ENCODE measurements around the gene MT1H.
"Not testable (repeated sequence)": the region's sequence is repeated elsewhere in the genome, so short reads cannot be mapped to it uniquely, and the experiment has no call there.

The MT1H gene

DNA sequence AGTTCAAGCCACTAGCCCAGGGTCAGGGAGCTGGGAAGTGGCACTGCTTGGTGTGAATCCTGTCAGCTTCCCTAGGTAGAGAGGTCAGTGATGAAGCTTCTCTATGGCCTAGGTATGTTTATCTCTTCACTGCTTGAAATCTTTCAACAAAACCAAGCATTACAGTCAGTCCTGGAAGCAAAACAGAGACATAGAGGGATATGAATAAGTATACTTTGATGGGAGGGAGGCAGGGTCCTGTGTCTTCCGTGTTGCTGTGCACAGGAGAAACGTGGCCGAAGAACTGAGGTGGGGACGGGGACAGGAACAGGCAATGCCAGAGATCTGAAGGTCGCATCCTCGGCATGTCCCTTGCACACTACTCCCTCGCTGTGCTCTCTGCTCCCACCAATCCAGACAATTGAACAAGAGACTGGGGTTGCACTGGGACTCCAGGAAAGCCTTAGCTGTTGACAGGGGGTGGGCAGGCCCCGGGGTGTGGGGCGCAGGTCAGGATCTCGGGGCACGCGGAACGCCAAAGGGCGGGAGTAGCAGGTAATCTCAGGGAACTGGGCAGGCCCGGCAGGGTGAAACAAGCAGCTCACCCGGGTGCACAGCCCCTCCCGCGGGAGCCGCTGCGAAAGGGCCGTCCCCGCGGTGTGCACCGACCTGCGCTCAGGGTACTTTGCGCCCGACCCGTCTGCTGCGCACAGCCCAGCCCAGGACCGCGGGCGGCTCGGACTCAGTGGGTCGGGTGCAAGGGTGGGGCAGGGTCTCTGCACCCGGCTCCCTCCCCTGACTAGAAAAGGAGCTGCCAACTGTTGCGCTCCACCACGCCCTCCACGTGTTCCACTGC lies at the start of gene MT1H:
Gene MT1H, plus strand, starts transcription at position 810 of the 835 bp plus-strand sequence. CDS start 71 bp downstream, outside the sequence.
- DNase-seq, result no peak

DNA sequence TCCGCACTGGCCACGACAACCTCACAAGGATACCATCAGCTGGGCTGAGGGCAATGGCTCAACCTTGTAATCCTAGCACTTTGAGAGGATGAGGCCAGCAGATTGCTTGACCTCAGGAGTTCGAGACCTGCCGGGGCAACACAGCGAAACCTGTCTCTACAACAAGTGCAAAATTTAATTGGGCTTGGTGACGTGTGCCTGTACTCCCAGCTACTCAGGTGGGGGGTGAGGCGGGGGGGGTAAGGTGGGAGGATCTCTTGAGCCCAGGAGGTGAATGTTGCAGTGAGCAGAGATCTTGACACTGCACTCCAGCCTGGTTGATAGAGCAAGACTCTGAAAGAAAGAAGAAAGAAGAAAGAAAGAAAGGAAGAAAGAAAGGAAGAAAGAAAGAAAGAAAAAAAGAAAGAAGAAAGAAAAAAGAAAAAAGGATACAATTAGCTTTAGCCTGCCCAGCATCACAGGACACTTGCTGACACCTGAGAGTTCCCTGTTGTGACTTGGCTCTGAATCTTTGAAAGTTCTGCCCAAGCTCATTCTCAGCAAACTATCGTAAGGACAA lies 49.2 kb upstream of the MT1H start:
- DNase-seq, result no peak

DNA sequence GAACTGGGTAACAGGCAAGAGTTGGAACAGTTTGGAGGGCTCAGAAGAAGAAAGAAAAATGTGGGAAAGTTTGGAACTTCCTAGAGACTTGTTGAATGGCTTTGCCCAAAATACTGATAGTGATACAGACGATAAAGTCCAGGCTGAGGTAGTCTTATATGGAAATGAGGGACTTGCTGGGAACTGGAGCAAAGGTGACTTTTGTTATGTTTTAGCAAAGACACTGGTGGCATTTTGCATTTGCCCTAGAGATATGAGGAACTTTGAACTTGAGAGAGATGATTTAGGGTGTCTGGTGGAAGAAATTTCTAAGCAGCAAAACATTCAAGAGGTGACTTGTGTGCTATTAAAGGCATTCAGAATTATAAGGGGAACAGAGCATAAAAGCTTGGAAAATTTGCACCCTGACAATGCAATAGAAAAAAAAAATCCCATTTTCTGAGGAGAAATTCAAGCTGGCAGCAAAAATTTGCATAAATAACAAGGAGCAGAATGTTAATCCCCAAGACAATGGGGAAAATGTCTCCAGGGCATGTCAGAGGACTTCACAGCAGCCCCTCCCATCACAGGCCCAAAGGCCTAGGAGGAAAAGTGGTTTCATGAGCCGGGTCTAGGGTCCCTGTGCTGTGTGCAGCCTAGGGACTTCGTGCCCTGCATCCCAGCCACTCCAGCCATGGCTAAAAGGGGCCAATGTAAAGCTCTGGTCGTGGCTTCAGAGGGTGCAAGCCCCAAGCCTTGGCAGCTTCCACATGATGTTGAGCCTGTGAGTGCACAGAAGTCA lies 47.8 kb upstream of the MT1H start:
- not testable (repeated sequence) for DNase-seq

DNA sequence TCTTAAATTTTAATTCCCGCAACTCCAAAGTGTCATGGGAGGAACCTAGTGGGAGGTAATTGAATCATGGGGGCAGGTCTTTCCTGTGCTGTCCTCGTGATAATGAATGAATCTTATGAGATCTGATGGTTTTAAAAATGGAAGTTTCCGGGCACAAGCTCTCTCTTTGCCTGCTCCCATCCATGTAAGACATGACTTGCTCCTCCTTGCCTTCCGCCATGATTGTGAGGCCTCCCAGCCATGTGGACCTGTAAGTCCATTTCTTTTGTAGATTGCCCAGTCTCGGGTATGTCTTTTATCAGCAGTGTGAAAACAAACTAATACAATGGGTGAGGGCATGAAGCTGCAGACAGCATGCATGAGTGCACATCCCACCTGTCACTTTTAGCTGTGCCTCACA lies 46.4 kb upstream of the MT1H start:
- DNase-seq, result not testable (repeated sequence)

DNA sequence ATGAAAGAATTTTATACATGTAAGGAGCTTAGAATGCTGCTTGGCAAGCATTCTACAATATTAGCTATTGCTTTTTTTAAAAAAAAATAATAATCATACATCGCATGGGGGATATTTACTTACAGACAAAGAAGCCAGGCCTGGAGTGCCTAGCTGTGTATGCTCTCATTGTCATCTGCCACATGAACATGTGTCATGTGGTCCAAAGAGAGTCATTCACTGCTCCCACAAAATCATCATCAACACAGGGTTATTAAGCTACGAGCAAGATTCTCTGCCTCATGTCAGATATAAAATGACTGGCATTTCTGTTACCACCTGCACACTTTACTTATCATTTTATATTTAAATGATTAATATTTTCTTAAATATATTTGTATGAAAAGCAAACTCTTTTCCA lies 46.0 kb upstream of the MT1H start:
- no peak for DNase-seq

DNA sequence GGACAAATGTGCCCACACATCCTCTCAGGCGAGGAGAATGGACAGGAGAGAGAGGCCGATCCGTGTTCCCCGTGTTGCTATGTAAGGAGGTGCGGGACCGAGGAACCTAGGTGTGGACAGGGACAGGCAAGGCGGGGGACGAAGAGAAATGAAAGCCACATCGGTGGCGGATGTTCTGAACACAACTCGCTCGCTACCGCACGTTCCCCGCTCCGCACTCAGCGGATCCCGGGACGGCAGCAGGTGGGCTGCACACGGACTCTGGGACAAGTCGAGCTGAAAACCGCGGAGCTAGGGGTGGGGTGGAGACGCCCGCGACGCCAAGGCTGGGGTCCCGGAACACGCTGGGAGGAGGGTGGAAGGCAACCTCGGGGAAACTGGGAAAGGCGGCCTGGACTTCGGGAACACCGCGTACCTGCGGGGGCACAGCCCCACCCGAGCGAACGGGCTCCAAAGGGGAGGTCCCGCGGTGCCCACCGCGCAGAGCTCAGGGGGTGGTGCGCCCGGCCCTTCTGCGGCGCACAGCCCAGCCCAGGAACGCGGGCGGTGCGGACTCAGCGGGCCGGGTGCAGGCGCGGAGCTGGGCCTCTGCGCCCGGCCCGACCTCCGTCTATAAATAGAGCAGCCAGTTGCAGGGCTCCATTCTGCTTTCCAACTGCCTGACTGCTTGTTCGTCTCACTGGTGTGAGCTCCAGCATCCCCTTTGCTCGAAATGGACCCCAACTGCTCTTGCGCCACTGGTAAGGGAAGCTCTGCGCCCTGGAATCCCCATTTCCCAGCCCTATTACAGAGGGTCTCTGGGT lies 44.3 kb upstream of the MT1H start, which contains the start of gene MT1E:
Gene MT1E, plus strand, starts transcription at position 642 of the 803 bp plus-strand sequence. Its CDS starts 71 bp downstream, at position 713.
- peak in 1 of 2 donors; percentile 34 for DNase-seq

DNA sequence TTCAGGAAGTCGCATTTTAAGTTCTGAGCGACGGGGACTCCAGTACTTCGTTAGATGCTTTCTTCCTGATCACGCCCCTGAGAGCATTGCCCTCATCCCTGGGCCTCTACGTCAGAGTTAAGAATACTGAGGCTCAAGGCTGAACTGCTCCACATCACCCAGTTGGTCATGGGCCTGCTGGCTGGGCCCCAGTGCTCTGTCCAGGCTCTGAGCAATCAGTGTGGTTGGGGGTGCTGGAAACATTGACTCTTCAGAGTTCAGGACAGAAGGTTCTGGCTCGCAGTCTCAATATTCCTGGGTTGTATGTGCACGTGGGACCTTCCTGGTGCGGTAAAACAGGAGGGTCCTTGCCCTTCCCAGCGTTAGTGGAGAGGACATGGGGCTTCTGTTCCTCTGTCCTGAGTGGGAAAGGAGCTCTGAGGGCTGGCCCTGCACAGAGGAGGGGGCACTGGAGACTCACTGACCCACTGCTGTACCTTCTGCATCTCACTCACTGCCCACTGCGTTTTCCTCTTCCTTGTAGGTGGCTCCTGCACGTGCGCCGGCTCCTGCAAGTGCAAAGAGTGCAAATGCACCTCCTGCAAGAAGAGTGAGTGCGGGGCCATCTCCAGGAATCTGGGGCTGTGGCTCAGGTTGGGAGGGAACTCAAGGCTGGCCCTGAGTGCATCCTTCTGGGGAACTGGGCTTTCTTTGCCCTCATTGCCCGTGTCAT lies 43.5 kb upstream of the MT1H start:
- no peak for DNase-seq

DNA sequence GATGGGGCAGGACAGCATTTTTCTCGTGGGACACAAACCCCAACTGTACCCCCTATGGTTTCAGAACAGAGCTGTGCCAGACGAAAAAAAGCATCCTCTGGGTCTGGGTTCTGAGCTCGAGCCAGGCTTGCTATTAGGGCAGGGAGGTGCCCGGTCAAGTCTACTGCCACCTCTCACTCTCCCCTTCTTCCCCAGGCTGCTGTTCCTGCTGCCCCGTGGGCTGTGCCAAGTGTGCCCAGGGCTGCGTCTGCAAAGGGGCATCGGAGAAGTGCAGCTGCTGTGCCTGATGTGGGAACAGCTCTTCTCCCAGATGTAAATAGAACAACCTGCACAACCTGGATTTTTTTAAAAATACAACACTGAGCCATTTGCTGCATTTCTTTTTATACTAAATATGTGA lies 42.9 kb upstream of the MT1H start:
- no peak for DNase-seq

DNA sequence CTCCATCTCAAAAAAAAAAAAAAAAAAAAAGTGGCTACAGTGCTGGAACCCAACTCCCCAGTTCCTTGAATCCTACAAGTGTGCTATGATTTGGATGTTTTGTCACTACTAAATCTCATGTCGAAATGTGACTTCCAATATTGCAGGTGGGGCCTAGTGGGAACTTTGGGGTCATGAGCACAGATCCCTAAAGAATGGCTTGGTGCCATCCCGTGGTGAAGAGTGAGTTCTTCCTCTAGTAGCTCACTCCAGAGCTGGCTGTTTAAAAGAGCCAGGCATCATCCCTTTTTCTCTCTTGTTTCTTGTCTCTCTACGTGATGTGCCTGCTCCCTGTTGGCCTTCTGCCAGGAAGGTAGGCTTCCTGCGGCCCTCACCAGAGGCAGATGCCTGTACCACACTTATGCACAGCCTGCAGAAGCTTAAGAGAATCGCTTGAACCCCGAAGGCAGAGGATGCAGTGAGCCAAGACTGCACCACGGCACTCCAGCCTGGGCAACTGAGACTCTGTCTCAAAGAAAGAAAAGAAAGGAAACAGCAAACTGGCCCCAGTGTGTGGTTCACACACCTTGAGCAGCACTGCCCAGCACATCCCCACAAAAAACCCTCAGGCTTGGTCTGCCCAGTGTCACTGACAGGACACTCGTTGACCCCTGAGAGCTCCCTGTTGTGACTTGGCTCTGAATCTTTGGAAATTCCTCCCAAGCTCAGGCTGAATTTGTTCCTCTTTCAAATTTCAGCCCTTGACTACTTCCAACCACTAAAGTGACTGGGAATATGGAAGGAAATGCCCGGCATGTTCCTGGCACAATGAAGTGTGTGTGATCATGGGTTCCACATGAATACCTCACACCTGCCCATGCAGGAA lies 40.9 kb upstream of the MT1H start:
- no peak for DNase-seq

DNA sequence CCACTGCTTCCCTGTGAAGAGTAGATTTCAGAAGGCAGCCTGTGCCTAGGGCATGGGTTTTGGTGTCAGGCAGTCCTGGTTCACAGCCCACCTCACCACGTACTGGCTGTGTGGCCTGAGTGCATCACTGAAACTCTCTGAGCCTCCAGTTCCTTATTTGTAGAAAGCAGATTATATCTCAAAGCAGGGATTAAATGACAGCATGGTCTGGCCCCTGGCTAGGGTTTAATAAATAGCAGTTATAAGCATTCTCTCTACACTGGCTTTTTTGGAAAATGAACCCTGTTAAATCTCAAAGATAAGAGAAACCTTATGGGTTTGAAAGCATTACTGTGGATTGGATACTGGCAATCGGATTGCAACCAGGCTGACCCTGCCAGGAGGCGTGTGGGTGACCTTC lies 40.1 kb upstream of the MT1H start:
- DNase-seq, result no peak

DNA sequence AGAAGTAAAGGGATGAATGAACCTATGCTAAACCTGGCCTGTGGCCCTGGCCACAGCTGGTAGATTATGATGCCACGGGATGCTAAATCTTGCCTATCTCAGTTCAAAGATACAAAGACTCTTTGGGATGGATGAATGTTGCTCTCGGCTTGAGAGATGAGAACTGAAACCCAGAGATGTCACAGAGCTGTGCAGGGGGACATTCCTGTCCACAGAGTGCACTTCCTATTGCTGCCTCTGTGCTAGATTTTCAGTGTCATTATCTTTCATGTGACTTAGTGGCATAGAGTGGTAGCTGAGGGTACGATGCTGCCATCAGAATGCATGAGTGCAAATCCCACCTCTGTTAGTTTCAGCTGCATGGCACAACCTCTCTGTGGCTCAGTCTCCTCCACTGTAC lies 39.5 kb upstream of the MT1H start:
- no peak for DNase-seq

DNA sequence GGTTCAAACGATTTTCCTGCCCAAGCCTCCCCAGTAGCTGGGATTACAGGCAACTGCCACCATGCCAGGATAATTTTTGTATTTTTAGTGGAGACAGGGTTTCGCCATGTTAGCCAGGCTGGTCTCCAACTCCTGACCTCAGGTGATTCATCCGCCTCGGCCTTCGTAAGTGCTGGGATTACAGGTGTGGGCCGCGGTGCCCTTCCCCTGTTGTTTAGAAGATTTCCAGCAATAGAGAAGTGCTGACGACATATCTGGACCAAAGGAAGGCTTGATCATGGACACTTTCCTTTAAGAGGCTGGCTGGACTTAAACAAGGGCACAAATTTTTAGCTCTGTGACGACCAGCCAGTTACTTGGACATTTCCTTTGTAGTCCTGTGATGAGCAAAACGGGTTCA lies 38.4 kb upstream of the MT1H start:
- no peak for DNase-seq

DNA sequence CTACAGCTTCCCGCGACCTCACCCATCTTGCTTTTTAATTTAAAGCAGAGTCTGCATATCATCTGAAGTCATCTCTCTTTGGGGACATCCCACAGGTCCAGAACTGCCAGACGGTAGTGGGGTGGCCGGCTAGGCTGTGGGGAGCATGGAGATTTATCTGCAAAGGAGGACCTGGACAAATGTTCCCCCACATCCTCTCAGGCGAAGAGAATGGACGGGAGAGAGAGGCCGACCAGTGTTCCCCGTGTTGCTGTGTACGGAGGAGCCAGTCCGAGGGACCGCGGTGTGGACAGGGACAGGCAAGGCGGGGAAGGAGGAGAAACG lies 37.8 kb upstream of the MT1H start:
- DNase-seq, result no peak

DNA sequence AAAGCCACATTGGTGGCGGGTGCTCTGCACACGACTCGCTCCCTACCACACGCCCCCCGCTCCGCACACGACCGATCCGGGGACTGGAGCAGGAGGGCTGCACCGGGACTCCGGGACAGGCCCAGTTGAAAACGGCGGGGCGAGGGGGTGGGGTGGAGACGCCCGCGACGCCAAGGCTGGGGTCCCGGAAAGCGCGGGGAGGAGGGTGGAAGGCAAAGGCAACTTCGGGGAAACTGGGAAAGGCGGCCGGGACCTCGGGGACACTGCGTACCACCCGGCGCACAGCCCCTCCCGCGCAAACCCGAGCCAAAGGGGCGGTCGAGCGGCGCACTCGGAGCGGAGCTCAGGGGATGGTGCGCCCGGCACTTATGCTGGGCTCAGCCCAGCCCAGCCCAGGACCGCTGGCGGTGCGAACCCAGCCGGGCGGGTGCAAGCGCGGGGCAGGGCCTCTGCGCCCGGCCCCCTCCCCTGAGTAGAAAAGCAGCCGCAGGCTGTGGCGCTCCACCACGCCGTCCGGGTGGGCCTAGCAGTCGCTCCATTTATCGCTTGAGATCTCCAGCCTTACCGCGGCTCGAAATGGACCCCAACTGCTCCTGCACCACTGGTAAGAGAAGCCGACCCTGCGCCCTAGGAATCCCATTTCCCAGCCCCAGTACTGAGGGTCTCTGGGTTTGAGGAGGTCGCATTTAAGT lies 37.3 kb upstream of the MT1H start, which contains the start of gene MT1M:
Gene MT1M, plus strand, starts transcription at position 504 of the 692 bp plus-strand sequence. Its CDS starts 73 bp downstream, at position 577.
- no peak for DNase-seq

DNA sequence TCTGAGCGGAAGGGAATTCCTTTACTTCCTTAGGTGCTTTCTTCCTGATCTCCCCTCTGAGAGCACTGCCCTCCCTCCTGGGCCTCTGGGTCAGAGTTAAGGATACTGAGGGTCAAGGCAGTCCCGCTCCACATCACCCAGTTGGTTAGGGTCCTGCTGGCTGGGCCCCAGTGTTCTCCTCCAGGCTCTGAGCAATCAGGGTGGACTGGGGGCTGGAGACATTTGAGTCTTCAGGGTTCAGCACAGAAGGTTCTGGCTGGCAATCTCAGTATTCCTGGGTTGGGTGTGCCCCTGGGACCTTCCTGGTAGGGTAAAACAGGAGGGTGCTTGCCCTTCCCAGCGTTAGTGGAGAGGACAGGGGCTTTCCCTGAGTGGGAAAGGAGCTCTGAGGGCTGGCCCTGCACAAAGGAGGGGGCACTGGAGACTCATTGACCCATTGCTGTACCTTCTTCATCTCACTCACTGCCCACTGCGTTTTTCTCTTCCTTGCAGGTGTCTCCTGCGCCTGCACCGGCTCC lies 36.7 kb upstream of the MT1H start:
- no peak for DNase-seq

DNA sequence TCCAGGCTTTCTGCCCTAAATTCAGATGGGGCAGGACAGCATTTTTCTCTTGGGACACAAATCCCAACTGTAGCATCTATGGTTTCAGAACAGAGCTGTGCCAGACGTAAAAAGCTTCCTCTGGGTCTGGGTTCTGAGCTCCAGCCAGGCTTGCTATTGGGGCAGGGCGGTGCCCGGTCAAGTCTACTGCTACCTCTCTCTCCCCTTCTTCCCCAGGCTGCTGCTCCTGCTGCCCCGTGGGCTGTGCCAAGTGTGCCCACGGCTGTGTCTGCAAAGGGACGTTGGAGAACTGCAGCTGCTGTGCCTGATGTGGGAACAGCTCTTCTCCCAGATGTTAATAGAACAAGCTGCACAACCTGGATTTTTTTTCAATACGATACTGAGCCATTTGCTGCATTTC lies 36.1 kb upstream of the MT1H start:
- DNase-seq, result no peak

DNA sequence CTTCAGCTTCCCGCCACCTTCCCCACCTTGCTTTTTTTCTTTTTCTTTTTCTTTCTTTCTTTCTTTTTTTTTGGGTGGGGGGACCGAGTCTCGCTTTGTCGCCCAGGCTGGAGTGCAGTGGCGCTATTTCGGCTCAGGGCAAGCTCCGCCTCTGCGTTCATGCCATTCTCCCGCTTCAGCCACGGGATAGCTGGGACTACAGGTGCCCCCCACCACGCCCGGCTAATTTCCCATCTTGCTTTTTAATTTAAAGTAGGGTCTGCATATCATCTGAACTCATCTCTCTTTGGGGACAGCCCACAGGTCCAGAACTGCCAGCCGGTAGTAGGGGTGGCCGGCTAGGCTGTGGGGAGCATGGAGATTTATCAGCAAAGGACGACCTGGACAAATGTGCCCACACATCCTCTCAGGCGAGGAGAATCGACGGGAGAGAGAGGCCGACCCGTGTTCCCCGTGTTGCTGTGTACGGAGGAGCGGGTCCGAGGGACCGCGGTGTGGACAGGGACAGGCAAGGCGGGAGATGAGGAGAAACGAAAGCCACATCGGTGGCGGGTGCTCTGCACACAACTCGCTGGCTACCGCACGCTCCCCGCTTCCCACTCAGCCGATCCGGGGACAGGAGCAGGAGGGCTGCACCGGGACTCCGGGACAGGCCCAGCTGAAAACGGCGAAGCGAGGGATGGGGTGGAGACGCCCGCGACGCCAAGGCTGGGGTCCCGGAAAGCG lies 34.7 kb upstream of the MT1H start:
- no peak for DNase-seq

DNA sequence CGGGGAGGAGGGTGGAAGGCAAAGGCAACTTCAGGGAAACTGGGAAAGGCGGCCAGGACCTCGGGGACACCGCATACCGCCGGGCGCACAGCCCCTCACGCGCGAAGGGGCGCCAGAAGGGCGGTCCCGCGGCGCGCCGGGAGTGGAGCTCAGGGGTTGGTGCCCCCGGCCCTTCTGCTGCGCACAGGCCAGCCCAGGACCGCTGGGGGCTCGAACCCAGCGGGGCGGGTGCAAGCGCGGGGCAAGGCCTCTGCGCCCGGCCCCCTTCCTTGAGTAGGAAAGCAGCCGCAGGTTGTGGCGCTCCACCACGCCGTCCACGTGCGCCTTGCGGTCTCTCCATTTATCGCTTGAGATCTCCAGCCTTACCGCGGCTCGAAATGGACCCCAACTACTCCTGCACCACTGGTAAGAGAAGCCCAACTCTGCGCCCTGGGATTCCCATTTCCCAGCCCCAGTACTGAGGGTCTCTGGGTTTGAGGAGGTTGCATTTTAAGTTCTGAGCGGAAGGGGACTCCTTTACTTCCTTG lies 34.1 kb upstream of the MT1H start:
- DNase-seq, result no peak

All from bone marrow (tissue), 2 donors.